ENCODE results near the gene NCF4. TPM values are rescaled to one million over a fixed set of nuclear protein-coding genes. Genes with fewer than 3 reads are reported as not detected.

The NCF4 gene
- total RNA-seq, 1 donor, result not detected

DNA sequence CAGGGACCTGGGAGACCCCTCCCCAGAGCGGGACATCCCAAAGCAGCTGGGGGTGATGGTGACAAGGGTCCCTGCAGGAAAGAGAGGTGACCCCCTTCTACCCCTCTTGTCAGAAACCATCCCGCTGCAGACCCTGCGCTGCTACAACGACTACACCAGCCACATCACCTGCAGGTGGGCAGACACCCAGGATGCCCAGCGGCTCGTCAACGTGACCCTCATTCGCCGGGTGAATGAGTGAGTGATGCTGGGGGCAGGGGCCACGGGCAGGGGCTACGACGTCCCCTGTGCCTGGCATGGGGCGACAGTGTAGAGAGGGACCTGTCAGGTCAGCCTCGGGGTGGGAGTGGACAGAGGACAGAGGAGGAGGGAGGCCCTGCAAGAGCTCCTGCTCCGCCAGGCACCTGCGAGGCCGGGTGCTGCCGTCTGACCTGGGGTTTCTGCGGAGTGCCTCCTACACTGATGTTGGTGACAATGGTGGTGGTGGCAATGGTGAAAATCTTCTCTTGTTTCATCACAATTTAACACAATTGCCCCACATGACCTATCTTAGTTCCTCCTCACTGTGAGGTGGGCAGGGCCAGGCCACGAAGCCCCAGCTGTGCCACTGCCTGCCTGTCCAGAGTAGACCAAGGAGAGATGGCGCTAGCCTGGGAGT, 62.5 kb downstream of the NCF4 start:
- DNase-seq (ENCODE audit: low read depth), result no peak
- TF ChIP-seq, protein P1, sequence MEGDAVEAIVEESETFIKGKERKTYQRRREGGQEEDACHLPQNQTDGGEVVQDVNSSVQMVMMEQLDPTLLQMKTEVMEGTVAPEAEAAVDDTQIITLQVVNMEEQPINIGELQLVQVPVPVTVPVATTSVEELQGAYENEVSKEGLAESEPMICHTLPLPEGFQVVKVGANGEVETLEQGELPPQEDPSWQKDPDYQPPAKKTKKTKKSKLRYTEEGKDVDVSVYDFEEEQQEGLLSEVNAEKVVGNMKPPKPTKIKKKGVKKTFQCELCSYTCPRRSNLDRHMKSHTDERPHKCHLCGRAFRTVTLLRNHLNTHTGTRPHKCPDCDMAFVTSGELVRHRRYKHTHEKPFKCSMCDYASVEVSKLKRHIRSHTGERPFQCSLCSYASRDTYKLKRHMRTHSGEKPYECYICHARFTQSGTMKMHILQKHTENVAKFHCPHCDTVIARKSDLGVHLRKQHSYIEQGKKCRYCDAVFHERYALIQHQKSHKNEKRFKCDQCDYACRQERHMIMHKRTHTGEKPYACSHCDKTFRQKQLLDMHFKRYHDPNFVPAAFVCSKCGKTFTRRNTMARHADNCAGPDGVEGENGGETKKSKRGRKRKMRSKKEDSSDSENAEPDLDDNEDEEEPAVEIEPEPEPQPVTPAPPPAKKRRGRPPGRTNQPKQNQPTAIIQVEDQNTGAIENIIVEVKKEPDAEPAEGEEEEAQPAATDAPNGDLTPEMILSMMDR (IDR thresholded peaks at IDR 0.05; ENCODE audit: insufficient read depth, low read depth, low read length), result no peak
- H3K4me3 ChIP-seq (ENCODE audit: low read depth, low read length), result no peak overlapping the region

DNA sequence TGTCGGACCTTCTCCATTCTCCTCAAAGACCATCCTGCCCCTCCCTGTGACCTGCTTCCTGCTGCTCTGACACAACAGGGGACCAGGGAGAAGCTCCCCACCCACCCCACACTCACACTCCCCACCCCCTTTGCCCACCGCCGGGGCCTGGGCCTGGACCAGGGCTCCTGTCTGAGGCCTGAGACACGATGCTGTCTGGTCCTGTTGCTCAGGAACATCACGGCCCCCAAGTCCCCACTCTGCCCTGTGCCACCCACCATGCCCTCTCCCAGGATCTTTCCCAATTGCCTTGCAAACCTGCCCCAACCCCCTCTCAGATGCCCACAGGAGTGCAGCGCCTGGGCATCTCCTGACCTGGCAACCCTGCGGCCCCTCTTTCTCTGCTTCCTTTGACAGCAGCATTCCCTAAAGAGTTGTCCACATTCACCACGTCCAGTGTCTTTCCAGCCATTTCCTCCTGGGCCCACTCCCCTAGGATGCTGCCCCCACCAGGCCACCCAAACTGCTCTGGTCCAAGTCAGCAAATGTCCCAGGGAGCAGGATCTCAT, 63.4 kb downstream of the NCF4 start:
- no peak overlapping the region for H3K4me3 ChIP-seq (ENCODE audit: low read depth, low read length)
- DNase-seq (ENCODE audit: low read depth), result no peak
- TF ChIP-seq, protein P1 (IDR thresholded peaks at IDR 0.05; ENCODE audit: insufficient read depth, low read depth, low read length), result no peak

DNA sequence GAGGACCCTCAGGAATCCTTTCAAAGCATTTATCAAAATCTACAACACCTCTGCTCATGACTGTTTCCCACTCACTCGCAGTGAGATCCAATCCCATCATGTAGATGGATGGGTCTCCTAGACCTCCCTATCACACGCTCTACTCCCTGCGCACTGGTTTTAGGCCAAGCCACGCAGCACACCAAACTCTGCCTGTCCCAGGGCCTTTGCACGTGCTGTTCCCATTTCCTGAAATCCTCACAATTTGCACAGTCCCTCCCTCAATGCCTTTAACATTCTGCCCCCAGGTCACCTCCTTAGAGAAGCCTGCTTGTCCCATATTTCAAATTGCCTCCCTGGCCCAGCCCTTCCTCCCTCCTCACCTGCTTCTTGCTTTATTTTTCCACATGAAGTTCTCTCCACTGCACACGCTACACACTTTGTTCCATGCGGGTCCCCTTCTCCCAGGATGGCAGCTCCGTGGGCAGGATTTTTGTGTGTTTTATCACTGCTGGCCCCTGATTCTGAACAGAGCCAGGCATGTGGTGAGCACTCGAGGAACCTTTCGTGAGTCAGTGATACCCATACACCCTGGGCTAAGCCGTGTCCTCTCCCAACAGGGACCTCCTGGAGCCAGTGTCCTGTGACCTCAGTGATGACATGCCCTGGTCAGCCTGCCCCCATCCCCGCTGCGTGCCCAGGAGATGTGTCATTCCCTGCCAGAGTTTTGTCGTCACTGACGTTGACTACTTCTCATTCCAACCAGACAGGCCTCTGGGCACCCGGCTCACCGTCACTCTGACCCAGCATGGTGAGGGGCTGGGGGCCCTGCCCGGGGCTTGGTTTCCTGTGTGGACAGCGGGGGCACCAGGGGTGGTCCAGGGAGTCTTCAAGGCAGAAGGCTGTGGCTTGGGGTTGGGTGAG, 64.8 kb downstream of the NCF4 start:
- DNase-seq (ENCODE audit: low read depth), result no peak
- TF ChIP-seq, protein P1 (IDR thresholded peaks at IDR 0.05; ENCODE audit: insufficient read depth, low read depth, low read length), result no peak
- no peak overlapping the region for H3K4me3 ChIP-seq (ENCODE audit: low read depth, low read length)

DNA sequence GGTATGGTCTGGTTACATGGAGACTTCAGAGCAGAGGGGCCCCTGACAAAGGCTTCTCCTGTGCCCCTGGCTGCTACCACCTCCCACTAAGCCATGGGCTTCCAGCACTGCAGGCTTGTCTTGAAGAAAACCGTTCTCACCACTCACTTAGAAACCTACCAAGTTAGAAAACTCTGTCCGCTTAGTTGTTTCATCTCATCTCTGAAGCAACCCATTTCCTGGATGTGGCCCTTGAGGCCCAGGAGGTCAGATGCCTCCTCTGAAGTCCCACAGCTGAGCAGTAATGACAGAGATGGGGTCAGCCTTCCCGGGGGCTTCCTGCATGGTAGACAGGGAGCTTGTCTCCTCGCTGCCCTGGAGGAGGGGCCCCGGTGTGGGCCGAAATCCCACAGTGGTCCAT, 65.5 kb downstream of the NCF4 start:
- TF ChIP-seq, protein P1 (IDR thresholded peaks at IDR 0.05; ENCODE audit: insufficient read depth, low read depth, low read length), result no peak
- H3K4me3 ChIP-seq (ENCODE audit: low read depth, low read length), result no peak overlapping the region
- no peak for DNase-seq (ENCODE audit: low read depth)

DNA sequence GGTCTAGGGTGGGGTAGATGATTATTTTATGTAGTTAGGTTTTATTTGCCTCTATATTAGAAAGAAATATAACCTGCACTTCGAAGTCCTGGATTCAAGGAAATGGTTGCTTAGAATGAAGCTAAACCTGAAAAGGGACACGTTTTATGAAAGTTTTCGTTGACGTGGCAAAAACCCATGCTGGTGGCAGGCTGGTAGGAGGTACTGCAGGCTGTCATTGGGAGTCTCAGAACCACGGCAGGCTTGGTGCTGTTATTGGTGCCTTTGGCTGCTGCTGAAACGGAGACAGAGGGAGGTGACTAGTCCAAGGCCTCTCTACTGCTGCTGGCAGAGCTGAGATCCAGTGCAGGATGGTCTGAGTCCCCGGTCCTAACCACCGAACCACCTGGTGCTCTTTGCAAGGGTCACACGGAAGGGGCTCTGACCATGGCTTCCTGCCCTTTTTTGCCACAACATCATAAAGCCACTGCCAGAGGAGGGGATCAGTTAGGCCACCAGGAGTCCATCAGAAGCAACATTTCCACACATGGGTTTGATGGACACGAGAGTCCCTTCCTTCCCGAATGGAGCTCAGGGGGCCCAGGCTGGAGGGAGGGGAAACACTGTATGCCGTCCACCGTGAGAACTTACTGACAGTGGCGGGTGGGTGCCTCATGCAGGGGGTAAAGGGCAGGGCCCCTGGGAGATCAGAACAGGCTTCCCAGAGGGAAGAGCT, 66.1 kb downstream of the NCF4 start:
- H3K4me3 ChIP-seq (ENCODE audit: low read depth, low read length), result no peak overlapping the region
- DNase-seq (ENCODE audit: low read depth), result no peak
- TF ChIP-seq, protein P1 (IDR thresholded peaks at IDR 0.05; ENCODE audit: insufficient read depth, low read depth, low read length), result no peak

Other genes with a start within 250 kb of the NCF4 start
- not detected in 2 replicates for gene CACNG2, start 157.3 kb upstream of the NCF4 start, total RNA-seq
- 16.0 and 24.5 TPM in 2 replicates for gene IFT27, start 84.9 kb upstream of the NCF4 start, total RNA-seq
- gene PVALB, start 44.0 kb upstream of the NCF4 start, total RNA-seq, result not detected in 2 replicates
- 2.6 and 11.2 TPM in 2 replicates for gene CSF2RB, start 52.6 kb downstream of the NCF4 start, total RNA-seq
- gene TST, start 158.4 kb downstream of the NCF4 start, total RNA-seq, result 45.4 and 54.4 TPM in 2 replicates
- 64.3 and 94.1 TPM in 2 replicates for gene MPST, start 158.7 kb downstream of the NCF4 start, total RNA-seq
- gene KCTD17, start 190.7 kb downstream of the NCF4 start, total RNA-seq, result 28.9 and 34.1 TPM in 2 replicates
- gene TMPRSS6, start 248.7 kb downstream of the NCF4 start, total RNA-seq, result not detected in 2 replicates